Tibial nerve (tissue), 4 donors: ENCODE results near the gene SORCS3. TPM values are rescaled to one million over a fixed set of nuclear protein-coding genes. Genes with fewer than 3 reads are reported as not detected.

Source experiments
- DNase-seq, 2 donors: peaks; one replicate each; pipeline ENCODE4 v3.0.0-alpha.2; 2019; ENCODE audit warnings: low spot score in 2 of 2
- H3K27ac ChIP-seq, 4 donors: fragments of 200-600 bp; sonication (generic) in 3 of 4; one replicate each; pipeline ENCODE4 v1.5.1; 2017 to 2019; ENCODE audit warnings: mild to moderate bottlenecking in 1 of 4
- H3K27me3 ChIP-seq, 2 donors: fragments of 200-600 bp; sonication (generic) in 1 of 2; one replicate each; pipeline versions ENCODE4 v1.5.1 to v1.6.0; 2017 to 2019
- H3K36me3 ChIP-seq, 3 donors: fragments of 200-600 bp; sonication (generic); one replicate each; pipeline ENCODE4 v1.5.1; 2018 to 2019
- H3K4me1 ChIP-seq, 4 donors: fragments of 200-600 bp; sonication (generic) in 3 of 4; one replicate each; pipeline ENCODE4 v1.5.1; 2017 to 2019
- H3K4me3 ChIP-seq, 4 donors: fragments of 200-600 bp; sonication (generic) in 3 of 4; one replicate each; pipeline ENCODE4 v1.5.1; 2017 to 2019; ENCODE audit warnings: mild to moderate bottlenecking in 1 of 4, moderate library complexity in 1 of 4
- H3K9me3 ChIP-seq, 4 donors: fragments of 200-600 bp; sonication (generic) in 3 of 4; one replicate each; pipeline ENCODE4 v1.5.1; 2017 to 2019
- CTCF ChIP-seq, 5 experiments: fragments of 200-600 bp in 3 of 5; fragments of 450-650 bp in 2 of 5; sonication (generic) in 3 of 5; IDR thresholded peaks; one replicate each; pipeline ENCODE4 v1.5.1; 2016 to 2019; ENCODE audit warnings: antibody characterized with exemption in 5 of 5, mild to moderate bottlenecking in 3 of 5, moderate library complexity in 2 of 5
- EP300 ChIP-seq, 2 donors: sonication (generic); formaldehyde crosslinking; IDR thresholded peaks; one replicate each; pipeline ENCODE4 v1.6.1; 2017; ENCODE audit warnings: antibody characterized with exemption in 2 of 2, mild to moderate bottlenecking in 1 of 2
- POLR2A ChIP-seq, 2 donors: fragments of 450-650 bp; IDR thresholded peaks; one replicate each; pipeline ENCODE4 v1.6.1; 2017; ENCODE audit warnings: antibody characterized with exemption in 2 of 2, mild to moderate bottlenecking in 2 of 2, moderate library complexity in 2 of 2
- WGBS, 2 donors: methylation state at CpG; one replicate each; pipeline ENCODE4 v1.1.5; 2018; 5-methylcytosine and 5-hydroxymethylcytosine counted together
- total RNA-seq, 4 donors: library from RNA; depleted of rRNA; stranded (reverse); fragments of >200 nt; gene quantifications; one replicate each; pipeline ENCODE4 v1.1.0, GENCODE V29; 2016

Gene SORCS3
- total RNA-seq, 4 donors from 2014 or later: 1.8 to 3.9 (median 3.2) TPM

DNA sequence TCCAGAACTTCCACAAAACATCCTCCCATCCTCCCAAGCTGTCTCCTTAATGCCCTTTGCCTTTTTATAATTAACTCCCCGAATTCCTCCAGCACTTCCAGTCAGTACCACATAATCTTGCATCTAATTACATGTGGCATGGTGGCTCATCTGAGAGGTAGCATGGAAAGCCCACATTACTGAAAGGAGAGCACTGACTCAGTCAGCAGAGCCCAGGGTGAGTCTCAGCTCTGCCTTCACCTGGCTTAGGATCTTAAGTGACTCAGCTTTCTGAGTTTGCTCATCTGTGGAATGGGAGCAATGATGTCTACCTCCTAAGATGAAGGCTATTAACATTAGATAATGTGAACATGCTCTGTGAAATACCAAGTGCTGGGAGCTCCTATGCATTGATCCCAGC lies 433.9 kb downstream of the SORCS3 start:
- no peaks in the 10 kb centered on the region for H3K36me3 ChIP-seq
- WGBS, 2 donors: 46 to 47% methylated on average over 1 of the region's 1 CpG
- H3K4me3 ChIP-seq: no peak overlapping the region
- no peak for DNase-seq
- H3K4me1 ChIP-seq: no peaks in the 10 kb centered on the region
- H3K27ac ChIP-seq: no peak overlapping the region
- H3K9me3 ChIP-seq: no peaks in the 10 kb centered on the region
- H3K27me3 ChIP-seq: no peaks in the 10 kb centered on the region
- TF ChIP-seq POLR2A (IDR thresholded peaks at IDR 0.05) (no peak), CTCF (IDR thresholded peaks at IDR 0.05) (no peak), EP300 (IDR thresholded peaks at IDR 0.05) (no peak)

DNA sequence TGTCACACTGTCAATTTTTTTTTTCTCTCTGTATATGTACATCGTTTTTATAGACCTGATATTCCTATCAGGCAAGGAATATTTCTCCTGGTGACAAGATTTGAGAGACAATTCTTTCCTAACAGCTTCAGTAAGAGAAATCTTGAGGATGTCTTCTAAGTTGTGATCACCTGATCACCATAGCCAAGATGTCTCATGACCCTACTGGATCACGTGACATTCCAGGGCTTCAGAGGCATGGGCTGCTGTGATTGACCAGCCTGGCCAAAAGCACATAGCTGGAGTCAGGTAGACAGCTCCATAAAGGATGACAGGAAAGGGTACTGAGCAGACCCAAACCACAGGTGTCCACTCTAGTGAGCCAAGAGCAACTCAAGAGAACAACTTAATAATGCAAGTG lies 444.9 kb downstream of the SORCS3 start:
- H3K4me3 ChIP-seq: no peak overlapping the region
- no peaks in the 10 kb centered on the region for H3K27me3 ChIP-seq
- WGBS, 2 donors: 75 to 77% methylated on average over 2 of the region's 2 CpGs
- no peaks in the 10 kb centered on the region for H3K4me1 ChIP-seq
- no peak for DNase-seq
- no peaks in the 10 kb centered on the region for H3K36me3 ChIP-seq
- H3K9me3 ChIP-seq: no peaks in the 10 kb centered on the region
- TF ChIP-seq POLR2A (IDR thresholded peaks at IDR 0.05) (no peak), EP300 (IDR thresholded peaks at IDR 0.05) (no peak), CTCF (IDR thresholded peaks at IDR 0.05) (no peak)
- H3K27ac ChIP-seq: no peak overlapping the region

DNA sequence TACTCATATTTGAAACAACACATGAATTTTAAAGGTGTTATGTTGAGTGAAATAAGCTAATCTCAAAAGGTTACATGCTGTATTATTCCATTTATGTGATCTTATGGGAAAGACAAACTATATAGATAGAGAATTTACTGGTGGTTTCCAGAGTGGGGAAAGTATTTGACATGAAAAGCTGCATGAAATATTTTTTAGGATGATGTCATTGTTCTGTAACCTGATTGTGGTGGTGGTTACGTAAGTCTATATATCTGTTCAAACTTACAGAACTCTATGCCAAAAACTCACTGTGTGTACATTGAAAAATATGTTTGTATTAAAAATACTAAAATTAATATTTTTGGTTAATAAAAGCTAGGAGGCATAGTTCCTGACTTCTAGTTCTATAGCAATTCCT lies 453.0 kb downstream of the SORCS3 start:
- 86 to 89% methylated on average over 1 of the region's 1 CpG for WGBS, 2 donors
- no peak for DNase-seq
- no peaks in the 10 kb centered on the region for H3K36me3 ChIP-seq
- no peak for TF ChIP-seq POLR2A (IDR thresholded peaks at IDR 0.05)
- TF ChIP-seq EP300 (IDR thresholded peaks at IDR 0.05): no peak
- TF ChIP-seq CTCF (IDR thresholded peaks at IDR 0.05): no peak
- no peak overlapping the region for H3K4me3 ChIP-seq
- no peak overlapping the region for H3K27ac ChIP-seq
- no peaks in the 10 kb centered on the region for H3K4me1 ChIP-seq
- H3K9me3 ChIP-seq: no peaks in the 10 kb centered on the region
- H3K27me3 ChIP-seq: no peaks in the 10 kb centered on the region

- Histone ChIP-seq H3K4me3 (no peak overlapping the region), H3K27ac (no peak overlapping the region), H3K27me3 (no peaks in the 10 kb centered on the region), H3K4me1 (no peaks in the 10 kb centered on the region), H3K9me3 (no peaks in the 10 kb centered on the region), H3K36me3 (no peaks in the 10 kb centered on the region)
- DNase-seq: no peak
- TF ChIP-seq CTCF (IDR thresholded peaks at IDR 0.05): no peak
- no peak for TF ChIP-seq EP300 (IDR thresholded peaks at IDR 0.05)
- no peak for TF ChIP-seq POLR2A (IDR thresholded peaks at IDR 0.05)
- 84 to 86% methylated on average over 3 of the region's 3 CpGs for WGBS, 2 donors
These were observed 455.2 kb downstream of the SORCS3 start for GRCh38 chr10:105096316-105096715.

GRCh38 chr10:105102977-105103376 lies 461.9 kb downstream of the SORCS3 start:
- Histone ChIP-seq H3K4me1 (no peaks in the 10 kb centered on the region), H3K9me3 (no peaks in the 10 kb centered on the region), H3K27ac (no peak overlapping the region), H3K27me3 (no peaks in the 10 kb centered on the region), H3K4me3 (no peak overlapping the region), H3K36me3 (no peaks in the 10 kb centered on the region)
- TF ChIP-seq CTCF (IDR thresholded peaks at IDR 0.05) (no peak), EP300 (IDR thresholded peaks at IDR 0.05) (no peak), POLR2A (IDR thresholded peaks at IDR 0.05) (no peak)
- DNase-seq: no peak
- 52% methylated on average over 6 of the region's 6 CpGs for WGBS, 2 donors
